Activated CD4-positive, alpha-beta T cell treated with anti-CD3 and anti-CD28 coated beads for 24 hours (primary cell): ENCODE results near the gene SFXN1.
"Not testable (repeated sequence)": the region's sequence is repeated elsewhere in the genome, so short reads cannot be mapped to it uniquely, and the experiment has no call there.

Experiments used
- DNase-seq, 2 donors: peaks; one replicate each; pipeline ENCODE4 v3.0.0-alpha.2; 2020; ENCODE audit warnings: low read depth in 2 of 2

The SFXN1 gene

GRCh38 chr5:175494264-175495183 is 16.2 kb downstream of the SFXN1 start:
- DNase-seq: no peak

- no peak for DNase-seq
Measured at GRCh38 chr5:175501759-175502158, 23.4 kb downstream of the SFXN1 start.

- not testable (repeated sequence) for DNase-seq
Measured at GRCh38 chr5:175507671-175508070, 29.3 kb downstream of the SFXN1 start.

- DNase-seq: no peak
Measured at GRCh38 chr5:175508896-175509295, 30.5 kb downstream of the SFXN1 start.

- no peak for DNase-seq
Measured at GRCh38 chr5:175513297-175513696, 34.9 kb downstream of the SFXN1 start.

GRCh38 chr5:175513726-175514125 is 35.4 kb downstream of the SFXN1 start:
- no peak for DNase-seq

- no peak for DNase-seq
Measured at GRCh38 chr5:175516933-175517823, 38.8 kb downstream of the SFXN1 start.

- DNase-seq: peak; percentile 65 to 76
Measured at GRCh38 chr5:175517824-175518450, 39.6 kb downstream of the SFXN1 start.

GRCh38 chr5:175519006-175519405 is 40.6 kb downstream of the SFXN1 start:
- DNase-seq: no peak

GRCh38 chr5:175520321-175520720 is 42.0 kb downstream of the SFXN1 start:
- DNase-seq: peak; percentile 38 to 39

GRCh38 chr5:175520873-175521272 is 42.5 kb downstream of the SFXN1 start:
- no peak for DNase-seq

- peak in 1 of 2 donors; percentile 27 for DNase-seq
Measured at GRCh38 chr5:175521313-175521833, 43.0 kb downstream of the SFXN1 start.

- no peak for DNase-seq
Measured at GRCh38 chr5:175523292-175523691, 44.9 kb downstream of the SFXN1 start.

GRCh38 chr5:175524211-175524610 is 45.9 kb downstream of the SFXN1 start:
- DNase-seq: no peak

- no peak for DNase-seq
Measured at GRCh38 chr5:175526691-175527090, 48.3 kb downstream of the SFXN1 start.

GRCh38 chr5:175531361-175531760 is 53.0 kb downstream of the SFXN1 start:
- no peak for DNase-seq

GRCh38 chr5:175534070-175534932 is 55.9 kb downstream of the SFXN1 start:
- peak; percentile 75 to 77 for DNase-seq

GRCh38 chr5:175535331-175535730 is 57.0 kb downstream of the SFXN1 start:
- not testable (repeated sequence) for DNase-seq

GRCh38 chr5:175535796-175536195 is 57.4 kb downstream of the SFXN1 start:
- no peak for DNase-seq

- no peak for DNase-seq
Measured at GRCh38 chr5:175538576-175538975, 60.2 kb downstream of the SFXN1 start.

GRCh38 chr5:175539936-175540335 is 61.6 kb downstream of the SFXN1 start:
- DNase-seq: no peak
